Measurements from ENCODE around the gene S1PR5. TPM values are rescaled to one million over a fixed set of nuclear protein-coding genes. Genes with fewer than 3 reads are reported as not detected.

Gene S1PR5
- total and polyA plus RNA-seq, 2 of the 8 experiments (the other 6 are each of a cell fraction or from before 2014, with no cell fraction given), result 2.4 to 8.6 TPM

- H3K56ac ChIP-seq (replicated peaks; ENCODE audit: insufficient read length, low read depth, low read length), result no peak overlapping the region
- H3K4ac ChIP-seq (replicated peaks; ENCODE audit: insufficient read length, low read depth, low read length), result no peak overlapping the region
- CTCF ChIA-PET (ENCODE audit: partially characterized antibody), result interaction anchor here (0.8 to 6.5 kb wide), 8 partner anchors 9 to 233 kb away, joined by 3 to 29 read pairs (median 4); no protein-coding TSS in a partner anchor
- H2BK12ac ChIP-seq (ENCODE audit: low read depth, low read length), result no peak overlapping the region
- no peak overlapping the region for H3K23ac ChIP-seq (ENCODE audit: insufficient read length)
- H3K27me3 ChIP-seq (replicated peaks in 1 of 4; ENCODE audit: control insufficient read depth in 3 of 4, extremely low read depth in 1 of 4, insufficient read depth in 3 of 4, low read length in 3 of 4), result peaks cover 0 to 5% (median 0%) of the 10 kb centered on the region in 4 experiments; a peak in 2 of 7 replicates
- 0 out of 2 replicates have a peak overlapping the region, but pooled peaks have one; percentile 53 for H2AK5ac ChIP-seq (ENCODE audit: low read depth, low read length)
- 0 out of 2 replicates have a peak overlapping the region, but pooled peaks have one; percentile 8 for H2BK15ac ChIP-seq (ENCODE audit: low read length)
- peak overlapping the region; percentile 11 for H4K8ac ChIP-seq (ENCODE audit: extremely low read depth, insufficient read depth, low read length)
- no peak overlapping the region for H3K18ac ChIP-seq (ENCODE audit: extremely low read depth, low read length)
- H2AFZ ChIP-seq (ENCODE audit: low read length), result no peak overlapping the region
- 87% methylated on average over 17 of the region's 20 CpGs; no CpG with 5 or more reads in 1 of the 2 experiments for WGBS, 2 experiments (ENCODE audit: extremely low coverage in 1 of 2, insufficient coverage in 1 of 2, insufficient read length in 1 of 2, insufficient replicate concordance in 2 of 2, low coverage in 1 of 2, low lambda C conversion rate in 2 of 2, missing lambda C conversion rate in 1 of 2)
- DNase-seq (ENCODE audit: low read depth in 1 of 2, low spot score in 2 of 2), result no peak
- H3K23me2 ChIP-seq (ENCODE audit: low read depth, low read length), result no peaks in the 10 kb centered on the region; the same call in 1 of the 2 replicates
- no peaks in the 10 kb centered on the region for H3K9me3 ChIP-seq (ENCODE audit: insufficient read depth in 2 of 2, low read depth in 1 of 2, low read length in 1 of 2)
- no peak overlapping the region for H2BK20ac ChIP-seq (ENCODE audit: low read length)
- no peaks in the 10 kb centered on the region for H3K79me2 ChIP-seq (ENCODE audit: control insufficient read depth in 1 of 2, insufficient read depth in 2 of 2, low read length in 2 of 2)
- H2BK5ac ChIP-seq (ENCODE audit: low read depth, low read length), result no peak overlapping the region
- H3K79me1 ChIP-seq (ENCODE audit: low read depth, low read length), result no peaks in the 10 kb centered on the region
- no peak overlapping the region for H4K91ac ChIP-seq (replicated peaks; ENCODE audit: insufficient read length, low read length)
- FAIRE-seq, result no peak
- no peaks in the 10 kb centered on the region for H4K20me1 ChIP-seq (replicated peaks in 1 of 2; ENCODE audit: control insufficient read depth in 1 of 2, insufficient read depth in 2 of 2, low read length in 2 of 2)
- H3K14ac ChIP-seq (ENCODE audit: insufficient read length), result no peak overlapping the region
- TF ChIP-seq EZH2 (IDR thresholded peaks at IDR 0.05; ENCODE audit: low read depth, low read length, severe bottlenecking), result no peak
- TF ChIP-seq TAF1 (IDR thresholded peaks at IDR 0.05; ENCODE audit: low read depth, low read length), result no peak
- no peak for TF ChIP-seq SIX5 (IDR thresholded peaks at IDR 0.05; ENCODE audit: low read depth, low read length)
- no peak for TF ChIP-seq JUN (IDR thresholded peaks at IDR 0.05; ENCODE audit: low read depth, low read length)
- TF ChIP-seq EP300 (IDR thresholded peaks at IDR 0.05; ENCODE audit: borderline replicate concordance in 1 of 2, low read depth in 2 of 2, low read length in 2 of 2), result no peak
- no peak for TF ChIP-seq YY1 (IDR thresholded peaks at IDR 0.05; ENCODE audit: low read depth, low read length)
- TF ChIP-seq SP2 (IDR thresholded peaks at IDR 0.05; ENCODE audit: low read length), result no peak
- TF ChIP-seq JUND (IDR thresholded peaks at IDR 0.05; ENCODE audit: low read length), result no peak
- no peak for TF ChIP-seq TEAD4 (IDR thresholded peaks at IDR 0.05; ENCODE audit: low read depth, low read length)
- no peak overlapping the region for H3K27ac ChIP-seq (ENCODE audit: low read depth, low read length)
- no peak overlapping the region for H4K5ac ChIP-seq (ENCODE audit: insufficient read length, low read depth, low read length)
- POLR2A ChIA-PET (ENCODE audit: partially characterized antibody), result no interaction called here
- H3K4me3 ChIP-seq (ENCODE audit: extremely low read depth in 1 of 4, insufficient read depth in 2 of 4, low read depth in 3 of 4, low read length in 4 of 4), result no peak overlapping the region; a peak in 1 of 8 replicates
- no peaks in the 10 kb centered on the region; a peak in 1 of 8 replicates for H3K36me3 ChIP-seq (ENCODE audit: control insufficient read depth in 2 of 4, insufficient read depth in 4 of 4, low read length in 3 of 4)
- no peak overlapping the region; a peak in 1 of 7 replicates for H3K9ac ChIP-seq (replicated peaks in 1 of 4; ENCODE audit: extremely low read depth in 1 of 4, low read depth in 3 of 4, low read length in 3 of 4)
- peaks cover 0 to 16% (median 10%) of the 10 kb centered on the region in 4 experiments; a peak in 6 of 7 replicates for H3K4me1 ChIP-seq (replicated peaks in 1 of 4; ENCODE audit: control insufficient read depth in 3 of 4, insufficient read depth in 4 of 4, low read length in 3 of 4)
- H2BK120ac ChIP-seq (replicated peaks; ENCODE audit: low read depth, low read length), result no peak overlapping the region
- peak overlapping the region in 1 of 2 experiments; percentile 3; a peak in 1 of 4 replicates for H3K4me2 ChIP-seq (ENCODE audit: insufficient read depth in 1 of 2, low read depth in 2 of 2, low read length in 2 of 2)
Measured at GRCh38 chr19:10467104-10467706, 50.0 kb downstream of the S1PR5 start.

Measured in H1 (cell line).